SH-SY5Y (cell line): Measurements from ENCODE around the gene C11orf68.

Experiments
- GATA2 ChIP-seq: IDR thresholded peaks from 2 replicates; pipeline ENCODE4 v1.6.1; 2011; ENCODE audit warnings: mild to moderate bottlenecking, low read depth, low read length
- GATA3 ChIP-seq: IDR thresholded peaks from 2 replicates; pipeline ENCODE4 v1.6.1; 2011; ENCODE audit warnings: low read depth, mild to moderate bottlenecking, low read length, moderate library complexity

- TF ChIP-seq GATA2 (no peak), GATA3 (no peak)
These were observed 23.3 kb downstream of the C11orf68 start for GRCh38 chr11:65895482-65895981.
